SK-N-MC (cell line): ENCODE results near the gene HLA-A.

Source experiments
- EZH2 ChIP-seq: fragments of 200-600 bp; sonication (generic); IDR thresholded peaks from one replicate; pipeline ENCODE4 v1.6.1; 2017; ENCODE audit warnings: antibody characterized with exemption
- POLR2AphosphoS5 ChIP-seq: IDR thresholded peaks from 2 replicates; pipeline ENCODE4 v1.6.1; 2012; ENCODE audit warnings: mild to moderate bottlenecking, low read depth, low read length, borderline replicate concordance

GRCh38 chr6:29967379-29968010, 25.2 kb downstream of the HLA-A start:
- no peak for TF ChIP-seq EZH2
- no peak for TF ChIP-seq POLR2AphosphoS5
